Left lobe of liver (tissue), 2 donors: ENCODE data around the gene PDE4D. TPM values are rescaled to one million over a fixed set of nuclear protein-coding genes. Genes with fewer than 3 reads are reported as not detected.

Experiments used
- ATAC-seq: fragments of 200-7000 bp; cut with Tn5 transposase; one replicate; pipeline ENCODE4 v1.9.1; 2020; ENCODE audit warnings: mild to moderate bottlenecking, moderate library complexity
- DNase-seq: peaks from one replicate; pipeline ENCODE4 v3.0.0-alpha.2; 2020; ENCODE audit warnings: low spot score
- total RNA-seq: library from RNA; stranded (reverse); gene quantifications from one replicate; pipeline ENCODE4 v1.2.1, GENCODE V29; 2021
- donor health status: DM: no; HTN: no; CAD: no; lungs with moderate emphysema.
- donor health status: DM: no; HTN: yes; CAD: no.

Gene PDE4D
- total RNA-seq, 1 donor from 2014 or later, result 2.4 TPM

DNA sequence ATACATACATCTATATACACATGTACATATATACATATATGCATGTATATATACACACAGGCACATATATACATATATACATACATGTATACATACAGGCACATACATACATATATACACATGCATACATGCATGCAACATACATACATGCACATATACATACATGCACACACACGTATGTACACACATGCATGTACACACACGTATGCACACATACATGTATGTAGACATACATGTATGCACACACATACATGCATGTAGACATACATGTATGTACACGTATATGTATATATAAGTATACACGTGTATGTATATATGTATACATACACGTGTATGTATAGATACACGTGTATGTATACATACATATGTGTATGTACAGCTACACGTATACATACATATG, 693.7 kb downstream of the PDE4D start:
- DNase-seq (no peak), ATAC-seq (no peak)

DNA sequence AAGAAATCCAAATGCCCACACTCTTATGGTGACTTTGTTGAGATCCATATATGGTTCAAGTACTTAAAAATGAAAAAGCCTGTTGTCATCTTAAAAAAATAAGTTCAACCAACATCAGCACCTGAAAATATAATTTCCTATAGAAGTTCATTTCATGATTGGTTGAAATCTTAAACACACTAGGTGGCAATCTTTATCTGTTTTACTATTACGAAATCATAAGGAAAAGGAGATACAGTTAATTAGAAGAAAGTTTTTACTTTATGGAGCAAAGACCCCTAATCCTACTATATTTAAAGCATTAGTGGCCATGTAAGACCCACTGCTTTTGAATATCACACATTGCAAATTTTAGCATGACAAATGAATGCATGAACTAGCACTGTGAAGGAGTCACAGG, 694.7 kb downstream of the PDE4D start:
- no peak for DNase-seq
- ATAC-seq, result no peak

DNA sequence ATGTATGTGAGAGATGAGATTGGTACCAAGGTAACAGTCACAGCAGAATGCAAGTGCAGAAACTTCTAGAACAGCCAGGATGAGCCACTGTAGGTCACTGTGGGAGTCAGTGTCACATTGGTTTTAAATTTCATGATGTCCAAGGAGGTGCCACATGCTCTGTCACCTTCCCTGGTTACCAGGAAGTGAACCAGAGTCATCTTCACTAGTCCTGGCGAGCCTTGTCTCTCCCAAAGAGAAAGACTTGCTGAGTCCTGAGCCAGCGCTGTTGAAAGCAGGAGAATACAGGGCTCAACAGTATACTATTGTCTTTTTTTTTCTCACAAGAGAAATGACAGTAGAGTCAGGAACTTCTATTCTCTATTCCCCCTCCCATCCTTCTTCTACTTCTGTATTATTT, 695.2 kb downstream of the PDE4D start:
- ATAC-seq (no peak), DNase-seq (no peak)

DNA sequence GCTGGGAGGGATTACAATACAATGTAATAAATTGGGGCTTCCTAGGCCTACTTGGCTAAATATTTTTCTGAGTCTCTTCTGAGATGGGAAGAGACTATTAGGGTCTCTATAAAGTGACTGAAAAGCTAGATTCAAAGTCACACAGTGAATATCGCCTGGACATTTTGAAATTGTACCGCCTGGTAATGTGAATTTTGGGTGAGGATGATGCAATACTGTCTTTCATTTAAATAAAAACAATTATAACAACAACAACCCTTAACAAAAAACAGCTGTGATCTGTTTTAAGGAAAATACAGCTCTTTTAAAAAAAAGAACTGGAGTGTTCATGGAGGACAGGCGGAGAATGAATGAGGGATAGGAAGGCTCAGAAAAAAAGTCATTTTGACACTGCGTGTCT, 695.6 kb downstream of the PDE4D start:
- ATAC-seq (no peak), DNase-seq (no peak)

DNA sequence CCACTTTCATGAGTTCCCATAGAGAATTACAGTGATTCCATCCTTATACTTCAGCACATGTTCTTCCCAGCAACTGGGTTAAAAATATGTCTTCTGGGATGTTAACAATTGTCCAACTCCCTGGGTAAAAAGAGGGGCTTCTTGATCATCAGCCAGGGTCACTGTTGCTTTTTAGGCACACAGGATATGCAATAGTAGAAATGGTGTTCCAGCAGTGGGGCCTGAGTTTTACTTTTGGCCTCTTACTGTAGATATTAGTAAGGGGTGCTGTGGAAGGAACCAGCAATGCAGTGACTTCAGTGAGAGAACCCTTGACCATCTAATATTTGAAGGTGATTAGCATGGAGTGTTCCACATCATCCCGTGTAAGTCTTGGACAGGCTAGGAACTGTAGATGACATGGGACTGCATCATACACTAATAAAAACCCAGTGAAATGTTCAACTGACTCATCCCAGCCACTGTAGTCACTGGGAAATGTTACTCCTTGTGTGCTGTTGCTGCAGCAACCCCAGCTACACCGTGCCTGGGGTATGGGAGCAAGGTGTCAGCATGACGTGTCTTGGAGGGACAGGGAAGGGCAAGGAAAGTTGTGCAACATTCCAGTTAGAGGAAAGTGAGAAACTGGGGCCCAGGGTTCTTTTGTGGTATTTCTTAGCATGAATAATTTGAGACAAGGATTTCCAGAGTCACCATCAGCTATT, 699.8 kb downstream of the PDE4D start:
- DNase-seq (no peak), ATAC-seq (no peak)

DNA sequence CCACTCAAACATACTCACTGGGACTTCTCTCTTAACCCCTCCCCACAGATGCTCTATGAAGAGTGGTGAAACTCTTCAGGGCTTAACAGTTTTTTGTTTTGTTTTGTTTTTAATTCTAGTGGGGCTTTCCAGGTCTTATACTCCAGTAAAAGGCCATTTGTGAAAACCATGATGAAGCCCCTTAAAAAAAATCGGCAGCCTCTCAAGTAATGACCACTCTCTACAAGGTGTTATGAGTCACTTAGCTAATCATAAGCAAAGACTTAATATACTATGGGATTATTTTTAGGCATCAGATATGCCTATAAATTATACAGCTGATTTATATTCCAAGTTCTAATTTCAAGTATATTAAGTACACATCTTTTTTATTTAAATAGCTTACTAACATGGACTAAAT, 702.8 kb downstream of the PDE4D start:
- no peak for ATAC-seq

DNA sequence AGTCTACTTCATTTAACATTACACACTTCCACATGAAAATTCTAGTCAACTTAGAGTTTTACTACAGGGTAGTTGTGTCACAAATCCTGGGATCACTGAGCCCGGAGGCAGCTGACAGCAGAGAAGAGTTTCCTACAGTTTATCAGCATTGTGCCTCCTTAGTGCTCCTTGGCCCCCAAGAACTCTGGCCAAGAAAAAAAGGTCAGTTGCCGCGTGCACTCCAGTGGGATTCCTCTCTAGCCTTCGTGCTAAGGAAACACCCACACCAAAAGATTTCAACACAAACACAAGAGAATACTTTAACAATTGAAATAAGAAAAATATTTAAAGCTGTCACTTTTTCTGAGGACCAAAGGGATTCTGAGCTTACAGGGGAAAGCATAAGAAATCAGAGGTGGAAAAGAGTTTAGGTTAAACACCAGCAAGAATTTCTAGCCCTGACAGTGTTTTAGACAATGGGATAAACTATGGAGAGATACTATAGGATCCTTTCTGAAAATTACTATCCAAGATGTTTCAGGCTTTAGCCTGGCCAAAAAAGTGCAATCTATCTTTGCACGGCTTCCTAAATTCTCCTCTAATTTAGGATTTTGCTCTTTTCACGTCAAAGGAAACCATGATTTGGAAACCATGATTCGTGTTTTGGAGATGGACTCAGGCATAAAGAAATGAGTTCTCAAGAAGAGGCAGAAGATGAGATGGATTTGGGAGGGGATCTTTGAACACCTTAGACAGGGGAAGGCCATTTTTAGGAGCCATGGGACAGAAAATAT, 703.9 kb downstream of the PDE4D start:
- DNase-seq, result no peak
- ATAC-seq, result no peak

More for the DNA sequence above, 702.8 kb downstream of the PDE4D start:
- no peak for DNase-seq

DNA sequence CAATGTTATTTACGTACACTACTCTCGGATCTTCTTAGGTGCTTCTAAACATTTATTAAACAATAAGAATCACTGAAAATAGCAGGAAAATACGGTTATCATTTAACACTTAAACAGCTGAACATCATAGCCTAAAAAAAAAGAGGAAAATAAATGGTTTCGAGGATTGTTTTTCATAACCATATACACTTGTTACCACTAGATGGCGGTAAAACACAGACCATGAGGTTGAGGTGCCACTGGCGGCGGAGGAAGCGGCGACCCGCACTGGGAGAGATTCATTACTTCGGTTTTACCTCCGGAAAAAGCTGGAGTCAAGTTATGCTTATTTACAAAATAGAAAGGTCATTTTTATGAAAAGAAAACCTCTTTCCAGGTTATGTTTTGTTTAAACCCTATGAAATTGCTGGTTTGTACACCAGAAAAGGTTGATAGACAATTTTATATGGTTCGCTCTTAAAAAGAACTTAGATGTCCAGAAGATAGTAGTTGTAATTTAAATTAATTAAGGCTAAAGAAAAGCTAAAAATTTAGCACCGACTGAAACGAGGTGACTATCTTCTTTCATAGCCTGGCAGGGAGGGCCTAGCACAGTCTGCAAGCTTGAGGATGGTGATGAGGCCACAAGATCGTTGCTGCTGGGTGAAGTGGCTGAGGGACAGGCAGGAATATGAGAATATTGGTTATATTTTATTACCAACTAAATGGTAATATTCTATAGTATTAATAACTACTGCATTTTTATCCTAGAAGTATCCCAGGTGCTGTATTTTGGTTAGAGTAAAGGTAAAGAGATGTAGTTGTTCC, 704.9 kb downstream of the PDE4D start:
- peak; percentile 52 for DNase-seq
- peak; percentile 97 for ATAC-seq

DNA sequence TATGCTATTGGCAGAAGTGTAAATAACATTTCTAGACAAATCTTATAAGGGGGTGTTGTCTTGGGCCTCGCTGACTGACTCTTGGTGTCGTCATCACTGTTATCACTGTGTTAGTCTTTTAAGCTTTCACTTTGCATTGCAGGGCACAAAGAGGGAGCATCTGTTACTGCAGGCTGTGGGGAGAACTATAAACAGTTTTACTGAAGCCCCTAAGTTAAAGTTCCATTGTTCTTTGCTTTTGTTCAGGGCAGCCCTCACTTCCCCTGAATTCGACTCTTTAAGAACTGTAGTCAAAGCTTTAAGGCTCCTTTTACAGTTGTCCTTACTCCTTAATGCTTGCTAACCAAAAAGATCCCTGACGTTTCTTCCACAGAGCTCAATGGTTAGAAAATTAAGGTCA, 705.7 kb downstream of the PDE4D start:
- DNase-seq, result no peak
- no peak for ATAC-seq

DNA sequence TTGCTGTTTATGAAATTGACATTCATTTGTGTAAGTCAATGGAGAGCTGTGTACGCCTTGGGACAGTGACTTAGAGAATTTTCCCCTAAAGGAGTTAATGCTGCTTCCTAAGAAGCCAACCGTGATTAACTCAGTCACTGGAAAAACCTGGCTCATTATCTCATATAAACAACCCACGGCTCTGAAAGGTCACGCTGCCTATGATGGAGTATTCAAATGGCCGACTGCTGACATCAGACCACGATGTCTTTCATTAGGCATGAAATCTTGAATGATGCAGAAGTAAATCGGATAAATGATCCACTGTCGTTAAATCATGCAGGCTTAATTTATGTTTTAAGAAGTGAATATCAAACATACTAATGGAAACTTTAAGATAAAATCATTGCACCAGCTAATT, 706.9 kb downstream of the PDE4D start:
- ATAC-seq, result no peak

DNA sequence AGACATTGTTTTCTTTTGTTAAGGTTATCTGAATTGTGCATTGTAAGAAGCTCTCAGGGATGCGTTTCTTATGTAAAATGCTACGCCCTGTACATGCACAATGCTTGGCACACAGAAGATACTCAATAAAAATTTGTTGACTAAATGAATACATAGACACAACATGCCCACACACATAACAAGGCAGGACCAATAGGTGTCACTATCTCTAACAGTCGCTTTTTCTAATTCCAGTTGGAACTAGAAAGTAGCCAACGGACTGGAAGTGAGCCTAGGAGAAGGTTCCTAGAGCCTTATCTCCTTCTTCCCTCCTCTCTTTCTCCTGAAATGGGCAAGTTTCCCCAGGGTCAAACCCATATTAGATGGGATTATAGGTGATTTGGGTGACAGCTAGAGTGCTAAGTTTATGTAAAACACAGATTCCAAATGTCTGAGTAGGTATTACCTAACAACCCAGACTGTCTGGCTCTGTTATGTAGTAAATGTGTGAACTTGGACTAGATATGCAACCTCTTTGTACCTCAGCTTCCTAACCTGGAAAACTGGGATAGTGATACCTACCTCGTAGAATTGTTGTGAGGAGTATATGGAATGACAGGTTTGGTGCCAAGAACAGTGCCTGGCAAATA, 707.7 kb downstream of the PDE4D start:
- ATAC-seq (peak; percentile 66), DNase-seq (no peak)

More for the DNA sequence above, 706.9 kb downstream of the PDE4D start:
- no peak for DNase-seq

DNA sequence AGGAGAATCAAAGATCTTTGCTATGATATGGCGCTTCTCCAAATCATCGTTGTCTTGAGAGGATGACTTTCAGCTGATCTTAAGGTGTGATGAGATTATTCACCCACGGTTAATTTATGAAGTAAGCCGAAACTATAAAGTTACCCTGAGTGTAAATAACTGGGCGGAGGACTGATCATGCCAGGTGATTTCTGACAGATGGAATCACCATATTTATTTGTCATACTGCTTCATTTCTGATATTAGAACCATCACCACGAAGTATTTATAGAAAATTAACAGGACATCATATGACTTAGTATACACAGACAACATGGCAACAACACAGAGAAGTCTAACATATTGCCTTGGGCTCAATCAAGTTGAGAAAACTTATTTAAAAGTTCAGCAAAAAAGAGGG, 708.8 kb downstream of the PDE4D start:
- ATAC-seq (no peak), DNase-seq (no peak)

DNA sequence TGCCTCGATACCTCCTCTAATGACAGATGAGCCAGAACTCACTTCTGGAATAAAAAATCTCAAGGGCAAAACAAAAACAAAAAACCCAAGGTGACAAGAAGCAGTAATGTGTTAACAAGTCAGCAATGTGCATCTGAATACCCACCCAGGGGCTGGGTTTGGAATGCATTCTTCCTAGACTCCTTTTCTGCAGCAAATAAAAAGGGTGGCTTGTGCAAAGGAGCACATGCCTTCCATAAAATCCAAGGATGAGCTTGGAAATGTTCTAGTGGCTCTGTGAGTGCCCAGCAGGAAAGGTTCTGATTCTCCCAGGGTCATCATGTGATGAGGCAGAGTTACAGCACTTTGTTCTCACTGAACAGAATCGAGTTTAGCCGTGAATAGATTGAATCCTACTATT, 710.8 kb downstream of the PDE4D start:
- ATAC-seq (no peak), DNase-seq (no peak)

DNA sequence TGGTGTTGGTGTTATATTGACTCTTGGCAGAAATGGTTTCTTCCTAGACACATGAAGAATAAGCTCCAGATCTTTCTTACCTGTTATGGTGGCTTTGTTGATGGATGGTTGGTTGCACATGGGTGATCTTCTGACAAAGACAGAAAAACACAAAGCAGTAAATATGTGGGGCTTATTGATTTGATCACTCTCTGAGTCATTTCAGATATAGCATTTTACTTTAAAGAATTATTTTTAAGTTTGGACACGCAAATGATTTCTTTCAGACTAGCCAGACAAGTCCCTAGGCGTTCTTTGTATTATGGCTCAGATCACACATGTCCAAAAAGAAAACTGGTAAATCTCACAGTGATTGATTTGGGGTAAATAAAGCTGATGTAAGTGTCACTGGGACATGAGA, 713.0 kb downstream of the PDE4D start:
- DNase-seq, result no peak
- no peak for ATAC-seq

DNA sequence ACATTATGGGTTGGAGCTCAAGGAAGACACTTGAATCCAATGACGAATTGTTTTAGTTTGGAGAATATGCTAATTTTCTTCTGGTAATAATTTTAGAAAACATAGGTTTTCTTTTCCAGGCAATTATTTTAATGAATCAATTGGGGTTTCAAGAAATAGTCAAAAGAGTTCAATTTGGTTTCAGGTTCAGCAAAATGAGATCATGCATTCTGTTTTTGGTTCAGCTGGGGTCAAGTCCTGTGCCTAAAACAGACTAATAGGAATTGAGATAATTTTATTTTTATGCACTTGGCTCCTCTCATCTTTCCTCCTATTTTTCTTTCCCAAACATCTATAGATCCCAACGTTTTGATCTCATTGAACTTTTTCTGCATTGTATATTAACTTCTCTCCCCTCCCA, 713.8 kb downstream of the PDE4D start:
- ATAC-seq, result no peak
- DNase-seq, result no peak

DNA sequence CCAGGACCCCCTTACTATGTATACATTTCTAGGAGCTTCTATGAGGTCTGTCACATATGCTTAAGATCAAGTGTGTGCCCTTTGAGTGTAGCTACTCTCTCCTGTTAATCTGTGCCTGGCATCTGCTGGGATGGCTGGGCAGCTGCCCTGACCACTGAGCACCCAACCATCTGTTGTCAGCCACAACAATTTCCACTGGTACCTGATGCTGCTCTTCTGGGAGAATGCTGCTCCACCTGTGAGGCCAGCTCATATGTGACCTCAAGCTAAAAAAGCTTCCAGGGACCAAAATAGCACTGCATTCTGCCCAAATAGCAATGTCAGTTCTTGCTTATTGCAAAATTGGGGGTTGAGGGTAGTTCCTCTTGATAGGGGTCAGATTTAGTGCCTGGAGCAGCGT, 715.0 kb downstream of the PDE4D start:
- ATAC-seq, result no peak
- no peak for DNase-seq

DNA sequence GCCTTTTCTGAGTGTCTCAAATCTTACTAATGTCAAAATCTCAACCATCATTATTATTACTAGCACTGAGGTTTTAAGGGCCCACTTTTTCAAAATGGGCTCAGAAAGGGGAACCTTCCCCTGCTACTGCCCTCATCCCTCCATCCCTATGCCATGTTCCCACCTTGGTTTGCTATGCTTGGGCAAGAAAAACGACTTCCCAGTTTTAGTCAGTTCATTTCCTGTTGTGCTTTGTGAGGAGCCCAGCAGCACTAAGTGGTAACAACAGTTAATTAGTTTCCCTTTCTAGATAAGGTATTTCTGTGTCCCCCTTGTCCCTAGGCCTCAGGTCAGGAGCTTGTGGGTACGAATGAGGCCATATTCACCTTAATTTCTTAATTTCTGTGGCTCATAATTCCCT, 715.5 kb downstream of the PDE4D start:
- ATAC-seq (no peak), DNase-seq (no peak)

DNA sequence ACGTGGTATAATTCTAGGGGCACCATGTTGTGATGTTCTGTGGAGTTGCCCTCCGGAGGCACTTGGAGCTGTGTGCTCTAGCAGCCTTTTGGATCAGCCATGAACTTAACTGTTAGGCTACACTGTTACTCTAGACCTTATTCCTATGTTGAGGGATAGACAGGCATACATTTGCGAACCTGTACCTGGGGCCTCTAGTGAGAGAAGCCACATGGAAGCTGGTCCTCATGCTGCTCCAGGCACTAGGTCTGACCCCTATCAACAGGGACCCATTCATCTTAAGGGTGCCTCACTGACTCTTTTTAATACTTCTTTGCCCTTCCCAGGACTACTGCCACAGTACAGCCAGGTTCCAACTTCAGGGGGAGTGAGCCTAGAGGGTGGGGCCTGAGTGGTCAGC, 715.9 kb downstream of the PDE4D start:
- ATAC-seq, result no peak

DNA sequence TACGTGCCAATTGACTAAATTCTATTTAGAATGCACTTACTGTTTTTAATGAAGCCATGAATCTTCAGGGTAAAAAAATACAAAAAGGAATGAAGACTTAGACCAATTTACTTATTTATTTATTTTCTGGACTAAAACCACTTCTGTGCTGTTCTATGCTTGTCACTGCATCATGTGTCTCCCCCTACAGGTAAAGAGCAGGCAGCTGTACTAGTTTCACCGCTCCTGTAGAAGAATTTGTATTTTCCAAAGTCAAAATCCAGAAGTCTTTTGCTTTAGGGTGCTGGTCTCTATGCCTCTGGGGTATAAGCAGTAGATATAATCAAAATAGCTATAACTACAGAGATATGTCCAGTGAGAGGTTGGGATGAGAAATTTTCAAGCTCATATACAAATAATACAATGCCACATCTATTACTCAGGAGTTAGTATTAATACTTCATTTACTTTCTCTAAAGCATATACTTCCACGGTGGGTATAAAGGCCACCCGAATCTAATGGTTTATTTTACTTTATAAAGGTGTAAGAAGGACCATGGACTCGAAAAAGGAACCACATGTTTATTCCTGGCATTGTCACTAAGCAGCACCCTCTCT, 719.2 kb downstream of the PDE4D start:
- DNase-seq (no peak), ATAC-seq (peak; percentile 75)

More for the DNA sequence above, 715.9 kb downstream of the PDE4D start:
- DNase-seq, result no peak

DNA sequence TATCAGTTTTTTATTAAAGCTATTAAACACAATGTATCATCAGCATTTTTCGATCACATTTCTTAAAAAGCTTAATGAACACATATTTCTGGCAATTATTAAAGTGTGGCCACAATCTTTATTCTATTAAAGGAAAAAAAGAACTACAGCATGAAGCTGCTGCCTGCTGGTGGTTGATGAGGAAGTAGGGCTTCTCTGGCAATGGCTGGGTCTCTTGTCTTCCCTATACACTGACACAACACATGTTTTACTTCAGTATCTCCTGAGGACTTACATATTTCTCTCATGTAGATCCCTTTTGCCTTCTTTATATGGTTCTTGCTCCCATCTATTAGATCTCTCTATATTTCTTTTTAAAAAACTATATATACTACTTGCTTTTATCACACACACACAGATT, 719.9 kb downstream of the PDE4D start:
- DNase-seq, result no peak
- no peak for ATAC-seq

DNA sequence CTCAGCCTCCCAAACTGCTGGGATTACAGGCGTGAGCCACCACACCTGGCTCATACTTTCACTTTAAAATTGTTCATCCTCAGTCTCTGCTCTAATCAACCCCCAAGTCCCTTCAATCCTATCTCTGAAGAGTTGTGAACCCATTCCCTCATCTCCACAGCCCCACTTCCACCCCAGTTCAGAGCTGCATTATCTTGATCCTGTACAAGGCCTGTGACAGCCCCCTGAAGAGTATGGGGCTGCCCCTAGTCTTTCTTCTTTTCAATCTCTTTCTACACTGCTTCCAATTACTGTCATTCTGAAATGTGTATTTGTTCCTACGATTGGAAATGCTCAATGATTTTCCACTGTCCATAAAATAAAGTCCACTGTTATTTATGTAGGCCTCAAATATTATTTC, 722.4 kb downstream of the PDE4D start:
- ATAC-seq, result no peak
- no peak for DNase-seq
